LHCN-M2 (cell line): ENCODE measurements around the gene CMTM4. TPM values are rescaled to one million over a fixed set of nuclear protein-coding genes. Genes with fewer than 3 reads are reported as not detected.
"Not testable (repeated sequence)": the region's sequence is repeated elsewhere in the genome, so short reads cannot be mapped to it uniquely, and the experiment has no call there.

Experiments used
- DNase-seq: peaks from one replicate; pipeline ENCODE4 v3.0.0-alpha.2; 2012; ENCODE audit warnings: low read depth
- total RNA-seq: library from RNA; depleted of rRNA; stranded (reverse); fragments of >200 nt; gene quantifications from 2 replicates; pipeline ENCODE4 v1.2.3, GENCODE V29; 2014

Gene CMTM4
- total RNA-seq, 1 experiment from 2014 or later = 16.4 TPM

GRCh38 chr16:66596559-66596958, 100.0 kb downstream of the CMTM4 start:
- DNase-seq = not testable (repeated sequence)

DNA sequence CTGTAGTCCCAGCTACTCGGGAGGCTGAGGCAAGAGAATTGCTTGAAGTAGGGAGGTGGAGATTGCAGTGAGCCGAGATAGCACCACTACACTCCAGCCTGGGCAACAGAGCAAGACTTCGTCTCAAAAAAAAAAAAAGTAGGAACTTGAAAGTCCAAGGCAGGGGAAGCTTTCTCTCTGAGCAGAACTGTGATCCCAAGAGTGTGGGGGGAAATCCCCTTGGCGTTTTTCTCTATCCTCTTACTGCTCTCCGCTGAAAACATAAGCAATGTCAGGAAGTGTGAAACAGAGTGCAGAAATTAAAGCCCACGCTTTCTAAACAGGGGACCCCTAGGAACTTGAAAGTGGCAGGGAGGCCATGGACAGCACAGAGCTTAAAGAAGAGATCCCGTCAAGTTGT, 101.8 kb downstream of the CMTM4 start:
- DNase-seq = no peak

- no peak for DNase-seq
Measured at GRCh38 chr16:66592814-66593213, 103.7 kb downstream of the CMTM4 start.

GRCh38 chr16:66592241-66592640, 104.3 kb downstream of the CMTM4 start:
- DNase-seq = no peak

- no peak for DNase-seq
Measured at GRCh38 chr16:66591018-66591417, 105.5 kb downstream of the CMTM4 start.

GRCh38 chr16:66590322-66590721, 106.2 kb downstream of the CMTM4 start:
- DNase-seq = no peak

DNA sequence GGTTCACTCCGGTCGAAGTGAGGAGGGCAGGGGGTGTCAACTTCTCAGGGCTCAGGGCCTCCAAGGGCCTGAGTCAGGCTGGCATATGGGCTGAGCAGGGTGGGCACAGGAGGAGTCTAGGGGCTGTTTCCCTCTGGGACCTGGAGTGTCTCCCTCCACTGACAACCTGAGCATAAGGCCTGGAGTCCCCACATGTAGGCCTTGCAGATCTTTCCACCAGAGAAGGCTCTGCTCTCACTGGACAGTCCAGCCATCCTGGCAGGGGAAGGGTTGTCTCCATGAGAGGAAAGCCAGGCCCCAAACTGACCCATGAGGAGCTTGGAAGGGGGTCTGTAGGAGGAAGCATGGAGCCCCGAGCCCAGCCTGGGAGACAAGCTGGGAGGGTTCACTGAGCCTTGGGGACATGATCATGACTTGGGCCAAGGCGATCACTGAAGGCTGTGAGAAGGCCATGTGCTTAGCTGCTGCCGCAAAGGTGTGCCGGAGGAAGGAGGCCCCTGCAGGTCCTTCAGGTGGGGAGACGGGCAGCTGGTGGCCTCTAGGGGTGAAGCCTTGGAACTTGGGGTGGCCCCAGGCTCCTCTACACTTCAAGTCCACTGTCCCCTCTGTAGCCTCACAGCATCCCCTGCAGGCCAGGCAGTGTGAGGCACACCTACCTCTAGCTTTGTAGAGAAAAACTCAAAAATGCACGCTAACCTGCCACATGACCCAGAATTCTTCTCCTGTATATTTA, 107.4 kb downstream of the CMTM4 start:
- peak; percentile 50 for DNase-seq

GRCh38 chr16:66587881-66588600, 108.5 kb downstream of the CMTM4 start:
- DNase-seq = no peak

DNA sequence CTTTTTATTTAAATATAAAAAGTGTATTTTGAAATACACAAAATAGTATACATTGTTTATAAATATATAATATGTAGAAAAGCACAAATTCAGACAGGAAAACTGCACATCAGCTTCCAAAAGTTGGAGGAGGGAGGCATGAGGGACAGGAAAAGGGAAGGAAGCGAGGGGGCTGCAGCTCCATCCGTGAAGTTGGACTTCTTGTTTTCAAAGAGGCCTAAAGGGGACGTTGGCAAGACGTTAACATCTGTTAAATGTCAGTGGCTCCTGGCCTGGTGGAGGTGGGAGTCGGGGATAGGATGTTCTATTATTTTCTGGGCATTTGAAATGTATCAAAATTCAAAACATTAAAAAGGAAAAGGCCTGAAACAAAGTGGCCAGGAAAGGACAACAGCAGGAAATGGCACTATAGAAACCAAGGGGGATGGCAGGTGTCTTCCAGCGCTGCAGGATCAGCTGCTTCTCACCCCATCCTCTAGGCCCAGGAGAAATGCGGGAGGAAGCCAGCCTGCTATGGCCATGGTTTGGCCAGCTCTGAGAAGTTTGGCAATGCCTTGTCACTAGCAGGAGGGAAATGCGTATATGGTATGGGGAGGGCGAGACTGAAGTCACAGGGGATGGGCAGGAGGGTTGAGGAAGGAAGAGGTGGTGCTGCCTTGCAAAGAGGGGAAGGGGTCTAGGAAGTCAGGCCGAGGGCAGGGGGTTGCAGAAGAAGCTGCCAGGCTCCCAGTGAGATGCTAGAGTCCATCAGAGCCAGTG, 110.9 kb downstream of the CMTM4 start:
- DNase-seq = no peak

GRCh38 chr16:66581246-66581952, 115.1 kb downstream of the CMTM4 start:
- peak; percentile 42 for DNase-seq

DNA sequence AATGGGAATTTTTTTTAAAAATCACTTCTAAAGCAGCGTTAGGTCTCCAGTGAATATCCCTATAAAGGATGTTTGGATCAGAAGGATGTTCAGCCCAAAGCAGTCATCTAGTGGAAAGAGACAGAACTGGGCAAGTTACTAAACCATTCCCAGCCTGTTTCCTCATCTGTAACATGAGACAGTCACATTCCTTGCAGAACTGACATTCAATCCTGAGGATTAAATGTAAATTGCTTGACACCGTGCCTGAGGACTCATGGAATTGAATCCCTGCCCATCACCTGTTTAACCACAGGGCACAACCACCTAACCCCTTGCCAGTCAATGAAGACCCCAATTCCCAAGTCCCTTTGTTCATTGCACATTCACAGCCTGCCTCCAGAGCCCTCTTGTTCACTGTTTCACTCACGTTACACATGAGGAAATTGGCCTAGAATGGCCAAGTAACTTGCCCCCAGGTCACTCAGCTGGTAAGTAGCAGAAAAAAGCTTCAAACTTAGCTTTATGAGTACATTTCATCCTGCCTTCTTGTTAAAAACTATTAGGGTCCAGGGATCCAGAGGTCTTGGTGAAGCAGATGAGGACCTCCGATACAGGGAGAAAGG, 115.8 kb downstream of the CMTM4 start:
- peak; percentile 94 for DNase-seq

DNA sequence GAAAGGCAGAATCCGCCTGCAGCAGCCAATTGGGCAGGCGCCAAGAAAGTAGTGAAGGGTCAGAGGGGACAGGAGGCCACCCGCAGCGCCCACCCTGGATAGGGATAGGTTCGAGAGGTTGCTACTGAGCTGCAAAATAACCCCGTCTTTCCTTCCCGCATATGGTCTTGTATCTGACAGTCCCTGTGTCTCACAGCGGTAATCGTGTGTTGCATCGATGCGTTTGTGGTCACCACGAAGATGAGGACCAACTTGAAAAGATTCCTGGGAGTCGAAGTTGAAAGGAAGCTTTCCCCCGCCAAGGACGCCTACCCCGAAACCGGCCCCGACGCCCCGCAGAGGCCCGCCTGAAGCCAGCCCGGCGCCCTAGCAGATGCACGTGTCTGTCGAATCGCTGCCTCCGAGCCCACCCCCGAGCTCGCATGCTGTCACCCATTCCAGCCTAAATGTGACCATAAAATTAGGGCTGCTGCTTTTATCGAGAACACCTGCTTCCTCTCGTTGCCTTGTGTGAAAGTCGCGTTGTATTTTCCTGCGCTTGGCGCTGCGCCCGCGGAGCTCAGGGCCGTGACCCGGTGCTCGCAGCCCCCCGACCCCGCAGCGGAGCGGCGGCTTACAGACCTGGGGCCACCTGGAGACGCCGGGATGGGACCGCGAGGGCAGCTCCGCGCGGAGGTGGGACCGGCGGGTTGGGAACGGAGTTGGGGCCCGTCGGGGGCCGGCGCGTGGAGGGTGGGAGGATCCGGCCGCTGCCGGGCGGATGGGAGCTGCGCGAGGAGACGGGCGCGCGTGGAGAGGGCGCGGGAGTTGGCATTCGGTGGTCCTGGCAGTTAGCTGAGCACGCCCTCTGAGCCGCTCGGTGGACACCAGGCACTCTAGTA, 117.7 kb downstream of the CMTM4 start, which contains the start of gene CMTM2:
Gene CMTM2, plus strand, starts transcription at position 813 of the 881 bp plus-strand sequence. CDS start 145 bp downstream, outside the sequence.
- DNase-seq = no peak

GRCh38 chr16:66576296-66576695, 120.2 kb downstream of the CMTM4 start:
- DNase-seq = no peak

DNA sequence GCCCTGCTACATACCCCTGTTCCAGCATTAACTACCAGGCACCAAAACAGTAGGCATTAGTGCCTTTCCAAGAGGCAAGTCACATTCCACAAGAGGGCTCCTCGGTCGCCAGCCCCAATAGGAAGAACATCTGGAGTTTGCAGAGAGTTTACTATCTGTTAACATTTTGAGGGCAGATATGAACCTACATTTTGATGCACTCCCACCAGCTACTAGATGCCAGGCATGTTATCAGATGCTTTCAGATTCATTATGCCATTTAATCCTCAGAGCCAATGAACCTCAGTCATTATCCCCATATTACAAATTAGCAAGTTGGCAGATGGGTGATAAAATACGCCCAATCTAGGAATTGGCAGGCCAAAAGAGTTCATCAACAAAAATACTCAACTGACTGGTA, 121.5 kb downstream of the CMTM4 start:
- no peak for DNase-seq

DNA sequence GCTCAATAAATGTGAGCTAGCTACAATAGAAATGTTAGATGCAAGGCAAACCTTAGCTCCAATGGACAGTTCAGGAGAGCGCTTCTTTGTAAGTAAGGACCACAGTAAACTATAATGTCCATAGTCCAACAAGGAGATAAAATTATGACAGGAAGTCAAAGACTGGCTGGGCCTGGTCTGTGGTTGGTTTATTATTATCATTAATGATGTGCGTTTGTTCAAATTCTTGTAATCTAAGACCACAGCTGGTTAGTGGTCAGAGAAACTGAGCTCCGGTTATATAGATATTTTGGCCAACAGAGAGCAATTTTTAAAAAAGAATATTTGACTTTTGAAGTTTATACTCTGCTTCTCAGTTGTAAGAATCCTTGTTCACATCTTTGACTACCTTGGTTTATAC, 122.0 kb downstream of the CMTM4 start:
- no peak for DNase-seq

GRCh38 chr16:66574081-66574480, 122.5 kb downstream of the CMTM4 start:
- DNase-seq = no peak

GRCh38 chr16:66572356-66572755, 124.2 kb downstream of the CMTM4 start:
- DNase-seq = no peak

DNA sequence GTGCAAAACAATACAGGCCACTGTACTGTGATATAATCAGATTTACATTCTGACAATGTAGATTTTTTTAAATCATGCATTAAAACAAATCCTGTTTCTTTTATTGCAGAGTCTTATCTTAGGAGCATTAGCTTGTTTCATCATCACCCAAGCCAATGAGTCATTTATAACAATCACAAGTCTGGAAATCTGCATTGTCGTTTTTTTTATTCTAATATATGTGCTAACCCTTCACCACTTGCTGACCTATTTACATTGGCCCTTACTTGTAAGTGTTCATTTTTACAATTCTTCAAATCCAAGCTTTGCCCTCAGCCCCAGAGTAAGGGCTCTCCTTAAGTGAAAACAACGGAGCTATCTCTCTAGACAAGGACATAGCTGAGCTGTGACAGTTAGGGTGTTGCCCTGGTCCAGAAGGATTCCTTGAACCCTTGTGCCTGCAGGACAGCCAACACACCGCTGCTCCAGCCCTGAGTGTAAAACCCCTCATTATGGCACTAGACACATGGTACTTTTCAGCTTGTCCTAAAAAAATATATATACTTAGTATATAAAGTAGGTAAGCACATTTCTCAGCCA, 126.6 kb downstream of the CMTM4 start:
- DNase-seq = peak; percentile 44

- peak; percentile 31 for DNase-seq
Measured at GRCh38 chr16:66569131-66569530, 127.4 kb downstream of the CMTM4 start.

DNA sequence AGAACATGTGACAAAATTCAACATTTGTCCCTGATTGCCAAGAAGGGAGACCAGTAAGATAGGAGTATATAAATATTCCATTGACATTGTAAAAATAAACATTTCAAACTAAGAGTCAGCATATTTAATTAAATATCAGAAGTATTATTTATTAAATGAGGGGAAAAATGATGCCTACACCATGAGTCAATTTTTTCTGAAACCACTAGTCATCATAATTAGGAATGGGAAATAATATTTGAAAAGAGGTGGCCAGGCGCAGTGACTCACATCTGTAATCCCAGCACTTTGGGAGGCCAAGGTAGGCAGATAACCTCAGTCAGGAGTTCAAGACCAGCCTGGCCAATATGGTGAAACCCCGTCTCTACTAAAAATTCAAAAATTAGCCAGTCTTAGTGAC, 128.2 kb downstream of the CMTM4 start:
- no peak for DNase-seq
